Esophagus squamous epithelium (tissue), 5 donors: ENCODE results near the gene LRP1B. TPM values are rescaled to one million over a fixed set of nuclear protein-coding genes. Genes with fewer than 3 reads are reported as not detected.

Experiments
- DNase-seq: peaks from one replicate; lab custom pipeline; 2025; lab: John Stamatoyannopoulos, UW
- H3K27ac ChIP-seq, 4 donors: fragments of 200-600 bp; sonication (generic); one replicate each; pipeline ENCODE4 v1.5.1; 2016 to 2019; ENCODE audit warnings: mild to moderate bottlenecking in 1 of 4
- H3K27me3 ChIP-seq, 4 donors: fragments of 200-600 bp; sonication (generic); 1 replicate in 3 of 4; 2 replicates in 1 of 4; pipeline versions ENCODE4 v1.5.1 to v1.6.0; 2017 to 2021; ENCODE audit warnings: antibody characterized with exemption in 1 of 4
- H3K36me3 ChIP-seq, 3 donors: fragments of 200-600 bp; sonication (generic); one replicate each; pipeline ENCODE4 v1.5.1; 2016 to 2019
- H3K4me1 ChIP-seq, 3 donors: fragments of 200-600 bp; sonication (generic); one replicate each; pipeline ENCODE4 v1.5.1; 2017 to 2019
- H3K4me3 ChIP-seq, 4 donors: fragments of 200-600 bp; sonication (generic); 1 replicate in 3 of 4; 2 replicates in 1 of 4; pipeline ENCODE4 v1.5.1; 2016 to 2019; ENCODE audit warnings: mild to moderate bottlenecking in 2 of 4, moderate library complexity in 1 of 4
- H3K9me3 ChIP-seq, 3 donors: fragments of 200-600 bp; sonication (generic); one replicate each; pipeline ENCODE4 v1.5.1; 2016 to 2019
- POLR2A ChIP-seq, 4 donors: fragments of 450-650 bp; IDR thresholded peaks; one replicate each; pipeline ENCODE4 v1.6.1; 2017; ENCODE audit warnings: antibody characterized with exemption in 4 of 4, mild to moderate bottlenecking in 4 of 4, moderate library complexity in 3 of 4
- WGBS, 2 donors: methylation state at CpG; one replicate each; pipeline ENCODE4 v1.1.5; 2018; 5-methylcytosine and 5-hydroxymethylcytosine counted together
- intact Hi-C: fragments of 100-400 bp; cut with DNase I; formaldehyde crosslinking; loops from one replicate; pipeline ENCODE4 v1.15.0; 2022
- total RNA-seq, 4 donors: library from RNA; depleted of rRNA; stranded (reverse); fragments of >200 nt; gene quantifications; one replicate each; pipeline ENCODE4 v1.1.0, GENCODE V29; 2016
- TF ChIP-seq, protein P1 (sequence below), 6 experiments: fragments of 450-650 bp in 4 of 6; fragments of 200-600 bp in 2 of 6; sonication (generic) in 2 of 6; IDR thresholded peaks; one replicate each; pipeline ENCODE4 v1.5.1; 2016 to 2019; ENCODE audit warnings: antibody characterized with exemption in 6 of 6, mild to moderate bottlenecking in 4 of 6, moderate library complexity in 4 of 6
- donor health status: DM: yes; HTN: yes; CAD: no.

The LRP1B gene
- total RNA-seq, 4 donors from 2014 or later: 0.04 to 1.1 (median 0.23) TPM

DNA sequence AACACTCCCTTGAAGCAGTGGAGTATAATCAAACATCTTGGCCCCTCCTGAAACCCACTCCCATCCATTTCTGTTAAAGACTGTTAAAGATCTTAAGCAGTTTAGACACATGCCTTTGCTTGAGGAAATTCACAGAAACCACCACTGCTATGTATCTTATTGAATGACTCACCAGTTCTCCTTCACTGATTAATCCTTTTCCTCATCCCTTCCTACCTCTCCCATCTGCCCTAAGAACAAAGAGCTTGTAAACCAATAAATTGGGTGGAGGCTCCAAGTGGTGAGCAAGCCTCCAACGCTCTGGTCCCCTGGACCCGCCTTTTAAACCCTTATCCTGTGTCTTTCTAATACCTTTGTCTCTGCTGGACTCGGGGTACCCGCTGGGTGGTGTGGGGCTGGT, 746.1 kb downstream of the LRP1B start:
- Histone ChIP-seq H3K27me3 (no peaks in the 10 kb centered on the region), H3K9me3 (no peaks in the 10 kb centered on the region), H3K27ac (no peak overlapping the region), H3K4me1 (no peaks in the 10 kb centered on the region), H3K36me3 (no peaks in the 10 kb centered on the region), H3K4me3 (no peak overlapping the region)
- intact Hi-C loops: no loop called here
- 56 to 60% methylated on average over 4 of the region's 4 CpGs for WGBS, 2 donors
- no peak for DNase-seq
- TF ChIP-seq POLR2A (IDR thresholded peaks at IDR 0.05): no peak
- TF ChIP-seq, protein P1, sequence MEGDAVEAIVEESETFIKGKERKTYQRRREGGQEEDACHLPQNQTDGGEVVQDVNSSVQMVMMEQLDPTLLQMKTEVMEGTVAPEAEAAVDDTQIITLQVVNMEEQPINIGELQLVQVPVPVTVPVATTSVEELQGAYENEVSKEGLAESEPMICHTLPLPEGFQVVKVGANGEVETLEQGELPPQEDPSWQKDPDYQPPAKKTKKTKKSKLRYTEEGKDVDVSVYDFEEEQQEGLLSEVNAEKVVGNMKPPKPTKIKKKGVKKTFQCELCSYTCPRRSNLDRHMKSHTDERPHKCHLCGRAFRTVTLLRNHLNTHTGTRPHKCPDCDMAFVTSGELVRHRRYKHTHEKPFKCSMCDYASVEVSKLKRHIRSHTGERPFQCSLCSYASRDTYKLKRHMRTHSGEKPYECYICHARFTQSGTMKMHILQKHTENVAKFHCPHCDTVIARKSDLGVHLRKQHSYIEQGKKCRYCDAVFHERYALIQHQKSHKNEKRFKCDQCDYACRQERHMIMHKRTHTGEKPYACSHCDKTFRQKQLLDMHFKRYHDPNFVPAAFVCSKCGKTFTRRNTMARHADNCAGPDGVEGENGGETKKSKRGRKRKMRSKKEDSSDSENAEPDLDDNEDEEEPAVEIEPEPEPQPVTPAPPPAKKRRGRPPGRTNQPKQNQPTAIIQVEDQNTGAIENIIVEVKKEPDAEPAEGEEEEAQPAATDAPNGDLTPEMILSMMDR (IDR thresholded peaks at IDR 0.05): no peak

DNA sequence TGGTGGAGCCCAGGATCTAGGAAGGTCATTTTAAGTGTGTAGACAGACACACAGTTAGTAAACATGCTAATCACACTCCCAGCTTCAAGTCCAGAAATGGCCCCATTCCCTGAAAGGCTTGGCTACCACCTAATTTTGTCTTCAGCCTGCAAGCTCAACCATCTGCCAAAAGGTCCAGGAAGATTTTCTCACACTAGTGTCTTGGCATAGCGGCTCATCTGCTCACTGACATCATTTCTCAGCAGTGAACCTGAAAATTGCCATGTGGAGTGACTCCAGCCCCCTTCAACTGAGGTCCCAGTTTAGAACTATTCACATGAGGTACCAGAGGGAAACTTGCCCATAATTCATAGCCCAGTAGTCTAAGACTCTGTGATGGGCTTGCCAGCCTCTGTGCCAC, 748.9 kb downstream of the LRP1B start:
- 89 to 100% methylated on average over 1 of the region's 1 CpG for WGBS, 2 donors
- H3K4me1 ChIP-seq: no peaks in the 10 kb centered on the region
- no peak overlapping the region for H3K4me3 ChIP-seq
- DNase-seq: no peak
- TF ChIP-seq, protein P1 (IDR thresholded peaks at IDR 0.05): no peak
- intact Hi-C loops: no loop called here
- H3K9me3 ChIP-seq: no peaks in the 10 kb centered on the region
- no peak overlapping the region for H3K27ac ChIP-seq
- no peaks in the 10 kb centered on the region for H3K27me3 ChIP-seq
- H3K36me3 ChIP-seq: no peaks in the 10 kb centered on the region

DNA sequence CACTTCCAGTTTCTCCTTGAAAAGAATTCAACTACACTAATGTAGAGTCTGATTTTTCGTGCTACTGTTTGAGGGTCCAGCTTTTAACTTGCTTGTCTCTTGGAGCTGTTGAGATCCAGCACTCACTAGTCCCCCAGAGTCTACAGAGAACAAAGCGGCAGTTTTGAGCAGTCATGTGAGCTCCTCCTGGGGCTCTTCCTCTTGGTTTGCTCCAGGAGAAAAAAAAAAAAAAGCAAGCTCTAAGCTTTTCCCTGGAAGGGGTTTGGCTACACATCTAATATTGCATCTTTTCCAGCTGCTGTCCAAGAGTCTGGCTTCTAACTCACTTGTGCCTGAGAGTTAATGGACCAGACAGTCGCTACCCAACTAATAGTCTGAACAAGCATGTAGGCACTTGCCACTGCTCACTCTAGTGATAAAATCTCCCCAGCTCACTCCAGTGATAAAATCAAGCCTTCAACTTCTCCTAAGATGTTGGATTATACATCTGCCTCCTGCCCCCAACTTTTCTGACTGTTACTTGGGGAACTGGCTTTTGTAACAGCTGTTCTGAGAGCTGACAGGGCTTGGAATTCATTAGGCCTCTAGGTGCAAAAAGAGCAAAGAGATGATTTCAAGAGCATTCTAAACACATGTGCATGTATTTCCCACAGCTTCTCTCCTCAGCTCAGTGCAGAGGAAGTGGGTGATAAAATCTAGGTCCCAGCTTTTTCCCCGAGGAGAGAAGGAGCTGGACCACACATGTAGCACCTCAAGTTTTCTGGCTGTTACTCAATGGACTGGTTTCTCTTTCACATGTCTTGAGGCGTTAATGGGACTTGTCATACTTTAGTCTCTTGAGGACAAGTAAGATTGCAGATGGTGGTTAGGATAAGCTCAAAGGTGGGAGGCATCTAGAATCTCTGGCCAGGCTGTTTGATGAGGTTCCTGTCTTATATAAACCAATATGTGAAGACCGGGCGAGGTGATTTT, 750.5 kb downstream of the LRP1B start:
- intact Hi-C loops: no loop called here

DNA sequence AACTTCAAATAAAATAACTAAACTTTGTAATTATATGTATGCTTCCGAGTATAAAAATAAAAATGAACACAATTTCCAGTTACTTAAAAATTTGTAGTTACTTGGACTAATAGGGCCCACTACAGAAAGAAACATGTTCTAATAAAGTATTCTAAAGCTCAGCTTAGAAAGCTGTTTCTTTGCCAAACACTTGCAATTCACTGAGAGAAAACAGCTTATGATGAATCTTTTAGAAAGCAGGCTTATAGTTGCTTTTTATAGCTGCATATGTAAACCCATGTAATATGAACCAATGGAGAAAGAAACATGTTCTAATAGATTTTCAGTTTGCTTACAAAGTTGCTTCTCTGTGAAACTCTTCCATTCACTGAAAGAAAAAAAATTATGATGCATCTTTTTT, 766.0 kb downstream of the LRP1B start:
- no peak for DNase-seq
- no peaks in the 10 kb centered on the region for H3K4me1 ChIP-seq
- intact Hi-C loops: no loop called here
- 59 to 72% methylated on average over 1 of the region's 1 CpG for WGBS, 2 donors
- H3K36me3 ChIP-seq: no peaks in the 10 kb centered on the region
- no peak overlapping the region for H3K4me3 ChIP-seq
- no peaks in the 10 kb centered on the region for H3K27me3 ChIP-seq
- no peaks in the 10 kb centered on the region for H3K9me3 ChIP-seq
- TF ChIP-seq, protein P1 (IDR thresholded peaks at IDR 0.05): no peak
- TF ChIP-seq POLR2A (IDR thresholded peaks at IDR 0.05): no peak
- no peak overlapping the region for H3K27ac ChIP-seq

More for the DNA sequence above, 750.5 kb downstream of the LRP1B start:
- Histone ChIP-seq H3K27me3 (no peaks in the 10 kb centered on the region), H3K27ac (no peak overlapping the region), H3K9me3 (no peaks in the 10 kb centered on the region), H3K36me3 (no peaks in the 10 kb centered on the region), H3K4me3 (no peak overlapping the region), H3K4me1 (no peaks in the 10 kb centered on the region)
- 57 to 68% methylated on average over 7 of the region's 7 CpGs for WGBS, 2 donors
- TF ChIP-seq, protein P1 (IDR thresholded peaks at IDR 0.05): no peak
- no peak for TF ChIP-seq POLR2A (IDR thresholded peaks at IDR 0.05)
- DNase-seq: no peak

DNA sequence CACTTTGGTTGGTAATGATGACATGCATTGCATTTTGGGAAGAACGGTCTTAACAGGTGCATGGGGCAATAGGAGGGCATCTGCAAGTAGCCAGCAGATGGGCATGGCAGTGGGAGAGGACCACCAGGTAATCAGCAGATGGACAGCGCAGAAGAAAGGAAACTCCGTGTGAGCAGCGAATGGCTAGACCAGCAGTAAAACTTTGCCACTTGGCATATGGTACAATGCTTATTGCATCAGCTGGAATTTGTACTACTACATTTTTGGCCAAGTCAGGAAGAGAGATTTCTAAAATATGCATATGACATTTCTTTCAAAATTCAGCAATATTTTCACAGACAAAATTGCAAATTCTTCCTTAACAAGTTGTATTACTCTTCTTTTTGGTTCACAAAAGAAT, 768.5 kb downstream of the LRP1B start:
- 72 to 85% methylated on average over 3 to 4 of the region's 4 CpGs for WGBS, 2 donors
- H3K27me3 ChIP-seq: no peaks in the 10 kb centered on the region
- H3K4me3 ChIP-seq: no peak overlapping the region
- H3K36me3 ChIP-seq: no peaks in the 10 kb centered on the region
- H3K4me1 ChIP-seq: no peaks in the 10 kb centered on the region
- TF ChIP-seq, protein P1 (IDR thresholded peaks at IDR 0.05): no peak
- no peak for TF ChIP-seq POLR2A (IDR thresholded peaks at IDR 0.05)
- no peaks in the 10 kb centered on the region for H3K9me3 ChIP-seq
- intact Hi-C loops: no loop called here
- H3K27ac ChIP-seq: no peak overlapping the region
- DNase-seq: no peak
